ENCODE results near the gene PPP1R17.

The PPP1R17 gene

GRCh38 chr7:31702354-31702753 lies 15.3 kb downstream of the PPP1R17 start:
- DNase-seq (ENCODE audit: low read depth) = no peak

GRCh38 chr7:31705377-31705776 lies 18.4 kb downstream of the PPP1R17 start:
- DNase-seq (ENCODE audit: low read depth) = no peak

- no peak for DNase-seq (ENCODE audit: low read depth)
These were observed 20.1 kb downstream of the PPP1R17 start for GRCh38 chr7:31707089-31707488.

DNA sequence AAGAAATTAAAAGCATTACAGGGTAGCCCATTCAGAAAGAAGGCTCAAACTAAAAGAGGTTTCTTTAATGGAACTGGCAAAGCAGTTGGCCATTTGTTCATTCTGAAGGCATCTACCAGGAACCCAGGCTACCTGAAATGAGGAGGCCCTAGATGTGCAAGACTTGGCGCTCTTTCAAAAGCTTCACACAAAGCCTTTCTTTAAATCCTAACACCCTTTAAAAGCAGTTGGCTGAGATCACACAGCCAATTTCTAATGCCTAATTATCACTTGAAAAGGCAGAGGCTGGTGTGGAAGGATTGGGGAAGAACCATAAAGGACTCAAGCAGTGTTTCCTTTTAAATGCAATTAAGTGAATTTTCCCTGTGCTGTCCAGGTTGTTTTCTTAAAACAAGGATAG lies 23.2 kb downstream of the PPP1R17 start:
- no peak for DNase-seq (ENCODE audit: low read depth)

- DNase-seq (ENCODE audit: low read depth) = no peak
These were observed 29.3 kb downstream of the PPP1R17 start for GRCh38 chr7:31716355-31716754.

DNA sequence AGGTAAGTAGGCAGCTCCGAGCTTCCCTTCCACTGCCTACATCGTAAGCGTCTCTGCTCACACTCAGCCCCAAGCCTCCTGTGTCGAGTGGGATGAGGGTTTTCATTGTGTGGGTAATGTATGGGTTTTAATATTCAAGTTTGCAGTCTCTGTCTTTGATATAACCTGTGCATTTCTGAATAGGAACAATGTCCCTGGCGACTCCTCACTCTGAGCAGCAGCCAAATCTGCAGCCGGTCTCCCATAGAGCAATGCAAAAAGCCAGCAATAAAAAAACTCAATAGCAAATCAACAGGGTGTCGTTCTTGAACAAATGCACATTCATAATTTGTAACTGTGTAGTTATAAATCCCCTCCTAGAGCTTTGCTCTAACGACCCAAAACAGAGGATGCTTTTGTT lies 33.4 kb downstream of the PPP1R17 start:
- no peak for DNase-seq (ENCODE audit: low read depth)

DNA sequence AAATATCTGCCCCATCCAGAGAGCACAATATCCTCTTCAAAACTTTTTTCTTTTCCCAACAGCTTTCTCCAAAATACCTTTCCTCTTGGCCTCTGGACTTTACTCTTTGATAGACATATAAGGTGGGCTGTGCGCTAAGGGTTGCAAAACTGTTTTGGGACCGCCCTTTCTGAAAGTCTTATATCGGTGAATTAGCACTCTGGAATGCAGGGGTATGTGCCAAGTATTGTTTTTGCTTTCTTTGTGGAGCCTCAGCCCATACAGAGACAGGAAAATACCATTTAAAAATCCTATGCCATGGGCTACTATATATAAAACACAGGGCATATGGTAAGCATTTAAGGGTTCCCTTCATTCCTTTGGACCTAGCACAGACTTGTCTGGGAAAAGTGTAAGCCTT lies 37.7 kb downstream of the PPP1R17 start:
- DNase-seq (ENCODE audit: low read depth) = no peak

DNA sequence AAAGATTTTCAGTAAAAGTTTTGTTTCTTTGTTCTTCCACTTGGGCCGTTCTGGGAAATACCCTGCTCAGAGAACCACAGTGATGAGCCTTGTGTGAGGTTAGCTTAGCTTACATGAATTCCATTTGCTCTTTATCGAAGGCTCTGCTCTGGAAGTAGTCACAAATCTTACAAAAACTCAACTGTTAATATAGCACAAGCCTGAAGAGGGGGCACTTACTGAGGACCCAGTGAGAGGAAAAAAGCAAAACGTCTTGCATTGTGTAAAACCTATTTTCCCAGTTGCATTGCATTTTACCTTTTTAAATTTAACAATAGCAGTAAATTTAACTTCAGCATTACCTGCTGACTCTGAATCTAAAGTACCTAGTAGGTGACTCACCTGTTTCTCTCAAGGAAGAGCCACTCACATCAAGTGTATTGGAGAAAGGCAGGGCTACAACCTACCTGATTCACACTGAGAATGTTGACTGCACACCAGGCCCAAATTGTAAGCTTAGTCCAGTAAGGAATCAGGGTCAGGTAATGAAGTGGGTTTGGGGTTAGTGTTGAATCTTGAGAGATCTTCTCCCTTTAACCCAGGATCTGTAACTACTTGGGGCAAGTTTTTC lies 42.3 kb downstream of the PPP1R17 start:
- no peak for DNase-seq (ENCODE audit: low read depth)

DNA sequence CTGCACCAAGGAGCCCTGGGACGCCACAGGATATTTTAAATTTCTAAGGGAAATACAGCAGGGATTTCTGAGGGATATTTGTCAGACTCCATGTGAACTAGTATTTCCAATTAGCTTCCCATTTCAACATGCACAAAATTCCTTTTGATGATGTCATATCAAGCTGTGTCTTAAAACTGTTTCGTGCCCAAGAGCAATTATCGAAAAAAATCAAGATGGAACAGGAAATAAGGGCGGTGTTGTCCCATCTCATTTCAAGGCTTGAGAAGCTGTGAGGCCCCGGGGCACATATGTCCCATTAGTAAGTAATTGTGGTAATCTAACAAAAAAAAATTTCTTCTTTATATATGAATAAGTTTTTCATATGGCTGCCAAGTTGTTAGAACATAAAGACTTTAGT lies 47.4 kb downstream of the PPP1R17 start:
- no peak for DNase-seq (ENCODE audit: low read depth)

- DNase-seq (ENCODE audit: low read depth) = no peak
These were observed 49.3 kb downstream of the PPP1R17 start for GRCh38 chr7:31735991-31736982.

GRCh38 chr7:31741852-31742251 lies 54.8 kb downstream of the PPP1R17 start:
- DNase-seq (ENCODE audit: low read depth) = no peak

- DNase-seq (ENCODE audit: low read depth) = no peak
These were observed 57.4 kb downstream of the PPP1R17 start for GRCh38 chr7:31744294-31744874.

DNA sequence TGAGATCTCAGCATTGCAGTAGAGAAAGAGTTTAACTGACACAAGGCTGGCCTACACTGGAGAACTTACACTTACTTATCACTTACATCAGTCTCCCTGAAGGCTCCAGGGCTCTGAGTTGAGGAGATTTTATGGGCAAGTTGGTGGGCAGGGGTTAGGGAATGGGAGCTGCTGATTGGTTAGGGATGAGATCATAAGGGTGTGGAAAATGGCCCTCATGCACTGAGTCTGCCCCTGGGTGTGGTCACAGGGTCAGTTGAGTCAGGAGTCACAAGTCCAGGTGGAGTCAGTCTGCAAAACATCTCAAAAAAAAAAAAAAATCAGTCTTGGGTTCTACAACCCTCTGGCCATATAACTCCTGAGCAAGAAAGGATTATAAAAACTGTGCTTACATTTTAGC lies 60.5 kb downstream of the PPP1R17 start:
- no peak for DNase-seq (ENCODE audit: low read depth)

DNA sequence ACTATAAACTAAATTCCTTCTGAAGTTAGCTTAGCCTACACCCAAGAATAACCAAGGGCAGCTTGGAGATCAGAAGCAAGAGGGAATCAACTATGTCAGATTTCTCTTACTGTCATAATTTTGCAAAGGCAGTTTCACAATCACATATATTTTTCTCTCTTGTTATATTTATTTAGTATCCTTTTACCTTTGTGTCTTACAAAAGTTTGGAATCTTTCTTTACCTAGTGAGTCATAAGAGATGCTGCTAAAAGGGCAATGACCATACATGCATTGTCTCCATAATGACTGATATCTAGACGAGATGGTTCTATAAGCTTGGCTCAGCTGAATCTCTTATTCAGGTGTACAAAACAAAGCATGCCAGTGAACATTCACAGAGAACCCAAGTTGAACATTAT lies 61.1 kb downstream of the PPP1R17 start:
- no peak for DNase-seq (ENCODE audit: low read depth)

DNA sequence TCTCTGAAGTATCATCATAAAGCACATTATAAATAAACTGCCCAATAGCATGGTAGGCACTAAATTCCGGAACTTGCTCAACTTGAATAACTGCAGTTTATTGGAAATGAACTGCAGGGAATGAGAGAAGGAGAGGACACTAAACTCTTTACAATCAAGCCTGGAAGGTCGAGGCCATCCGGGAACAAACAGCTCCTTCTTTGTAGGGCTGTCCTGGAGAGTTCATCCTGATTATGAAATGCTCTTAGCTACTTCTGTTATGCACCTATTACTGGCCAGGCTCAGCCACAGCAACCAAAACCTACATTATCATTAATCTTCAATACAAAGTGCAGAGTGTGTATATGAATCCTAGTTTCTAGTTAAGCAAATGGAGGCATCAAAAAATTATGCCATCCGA lies 64.7 kb downstream of the PPP1R17 start:
- DNase-seq (ENCODE audit: low read depth) = no peak
